Lung microvascular endothelial cell (primary cell): ENCODE measurements around the gene LPAR4. TPM values are rescaled to one million over a fixed set of nuclear protein-coding genes. Genes with fewer than 3 reads are reported as not detected.

Experiments used
- total RNA-seq: library from RNA; depleted of rRNA; stranded (reverse); fragments of >200 nt; gene quantifications from 2 replicates; pipeline ENCODE4 v1.2.1, GENCODE V29; 2014

Gene LPAR4
- total RNA-seq, 1 donor from 2014 or later, result not detected

Other genes with a start within 250 kb of the LPAR4 start
- gene RTL3, start 88.4 kb upstream of the LPAR4 start, total RNA-seq, result not detected in 2 replicates
- gene P2RY10, start 197.7 kb downstream of the LPAR4 start, total RNA-seq, result not detected in 2 replicates